Caco-2 (cell line): Measurements from ENCODE around the gene TELO2. TPM values are rescaled to one million over a fixed set of nuclear protein-coding genes. Genes with fewer than 3 reads are reported as not detected.

ENCODE experiments used
- BruUV-seq: library from RNA; stranded (reverse); fragments of 400-500 nt; replicated peaks from 2 replicates; lab custom pipeline; 2021; lab: Mats Ljungman, UMichigan
- CTCF ChIA-PET: fragments of 300-600 bp; sonication (Branson Sonifier 250); formaldehyde crosslinking; loops from one replicate; lab custom pipeline; 2022; ENCODE audit warnings: antibody characterized with exemption; lab: Charles Lee
- POLR2A ChIA-PET: fragments of 300-600 bp; sonication (Branson Sonifier 250); formaldehyde crosslinking; loops from one replicate; lab custom pipeline; 2022; ENCODE audit warnings: antibody characterized with exemption; lab: Charles Lee
- DNase-seq, 2 experiments: peaks; one replicate each; pipeline versions ENCODE4 v3.0.0 to v3.0.0-alpha.2; 2020 to 2022
- H3K27me3 ChIP-seq: replicated peaks from 2 replicates; pipeline ENCODE4 v1.6.0; 2011; ENCODE audit warnings: low read length; ENCODE audit not compliant: control insufficient read depth, insufficient read depth
- H3K36me3 ChIP-seq: 2 replicates; pipeline ENCODE4 v1.5.1; 2011; ENCODE audit warnings: low read length; ENCODE audit not compliant: control insufficient read depth, insufficient read depth
- H3K4me1 ChIP-seq: fragments of 250-450 bp; sonication (Bioruptor Pico); 2 replicates; pipeline ENCODE4 v1.5.1; 2020; ENCODE audit warnings: mild to moderate bottlenecking
- H3K4me3 ChIP-seq: 2 replicates; pipeline ENCODE4 v1.5.1; 2011; ENCODE audit warnings: low read depth, mild to moderate bottlenecking, control low read depth, low read length
- H3K9me3 ChIP-seq: fragments of 250-450 bp; sonication (Bioruptor Pico); 2 replicates; pipeline ENCODE4 v1.5.1; 2020; ENCODE audit warnings: mild to moderate bottlenecking, moderate library complexity
- H3K27ac Mint-ChIP-seq: one replicate; pipeline ENCODE4 v1.8.0; 2022; ENCODE audit warnings: mixed read lengths; ENCODE audit not compliant: unreplicated experiment
- H3K27me3 Mint-ChIP-seq: one replicate; pipeline ENCODE4 v1.8.0; 2022; ENCODE audit warnings: mixed read lengths; ENCODE audit not compliant: insufficient read depth, unreplicated experiment
- H3K36me3 Mint-ChIP-seq: one replicate; pipeline ENCODE4 v1.8.0; 2022; ENCODE audit warnings: mild to moderate bottlenecking, mixed read lengths; ENCODE audit not compliant: insufficient read depth, unreplicated experiment
- H3K4me1 Mint-ChIP-seq: one replicate; pipeline ENCODE4 v1.8.0; 2022; ENCODE audit warnings: low read depth, mixed read lengths; ENCODE audit not compliant: unreplicated experiment
- H3K4me3 Mint-ChIP-seq: one replicate; pipeline ENCODE4 v1.8.0; 2022; ENCODE audit warnings: mild to moderate bottlenecking, moderate library complexity, mixed read lengths; ENCODE audit not compliant: unreplicated experiment
- H3K9me3 Mint-ChIP-seq: one replicate; pipeline ENCODE4 v1.8.0; 2022; ENCODE audit warnings: mixed read lengths; ENCODE audit not compliant: unreplicated experiment
- intact Hi-C: fragments of 100-400 bp; cut with micrococcal nuclease; formaldehyde crosslinking; loops from one replicate; pipeline ENCODE4 v1.10.0; 2022; ENCODE audit not compliant: unreplicated experiment
- total RNA-seq: library from RNA; stranded (reverse); gene quantifications from 2 replicates; pipeline ENCODE4 v1.2.3, GENCODE V29; 2022
- TF ChIP-seq, protein P1 (sequence below), 2 experiments: fragments of 200-600 bp in 1 of 2; IDR thresholded peaks; 1 replicate in 1 of 2; 2 replicates in 1 of 2; pipeline versions ENCODE4 v1.5.1 to v1.8.0; 2011 to 2022; ENCODE audit warnings: antibody characterized with exemption in 1 of 2, control low read depth in 1 of 2, inconsistent platforms in 1 of 2, low read depth in 1 of 2, low read length in 1 of 2, mild to moderate bottlenecking in 1 of 2, moderate library complexity in 1 of 2; ENCODE audit not compliant: insufficient read depth in 1 of 2, severe bottlenecking in 1 of 2, unreplicated experiment in 1 of 2

Gene TELO2
- total RNA-seq, 1 experiment from 2014 or later, result 55.7 TPM

DNA sequence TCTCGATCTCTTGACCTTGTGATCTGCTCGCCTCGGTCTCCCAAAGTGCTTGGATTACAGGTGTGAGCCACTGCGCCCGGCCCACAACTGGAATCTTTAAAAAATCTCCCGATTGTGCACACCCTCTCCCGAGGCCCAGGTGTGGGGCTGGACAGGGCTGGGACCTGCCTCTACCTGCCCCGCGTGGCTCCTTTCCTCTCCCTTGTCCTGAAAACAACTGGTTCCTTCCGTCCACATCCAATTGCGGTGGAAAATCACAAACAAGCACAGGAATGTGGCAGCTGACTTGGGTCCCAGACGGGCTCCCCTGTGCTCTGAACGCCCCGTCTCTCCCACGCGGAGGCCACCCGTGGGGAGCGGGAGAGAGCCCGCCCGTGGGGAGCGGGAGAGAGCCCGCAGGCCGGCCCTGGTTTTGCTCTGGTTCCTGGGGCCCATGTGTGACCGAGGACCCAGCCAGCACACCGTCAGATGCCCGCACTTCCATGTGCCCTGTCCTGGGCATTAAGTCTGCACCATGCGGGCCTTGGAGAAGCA, 37.3 kb downstream of the TELO2 start:
- H3K27me3 Mint-ChIP-seq, result no peaks in the 10 kb centered on the region
- TF ChIP-seq, protein P1, sequence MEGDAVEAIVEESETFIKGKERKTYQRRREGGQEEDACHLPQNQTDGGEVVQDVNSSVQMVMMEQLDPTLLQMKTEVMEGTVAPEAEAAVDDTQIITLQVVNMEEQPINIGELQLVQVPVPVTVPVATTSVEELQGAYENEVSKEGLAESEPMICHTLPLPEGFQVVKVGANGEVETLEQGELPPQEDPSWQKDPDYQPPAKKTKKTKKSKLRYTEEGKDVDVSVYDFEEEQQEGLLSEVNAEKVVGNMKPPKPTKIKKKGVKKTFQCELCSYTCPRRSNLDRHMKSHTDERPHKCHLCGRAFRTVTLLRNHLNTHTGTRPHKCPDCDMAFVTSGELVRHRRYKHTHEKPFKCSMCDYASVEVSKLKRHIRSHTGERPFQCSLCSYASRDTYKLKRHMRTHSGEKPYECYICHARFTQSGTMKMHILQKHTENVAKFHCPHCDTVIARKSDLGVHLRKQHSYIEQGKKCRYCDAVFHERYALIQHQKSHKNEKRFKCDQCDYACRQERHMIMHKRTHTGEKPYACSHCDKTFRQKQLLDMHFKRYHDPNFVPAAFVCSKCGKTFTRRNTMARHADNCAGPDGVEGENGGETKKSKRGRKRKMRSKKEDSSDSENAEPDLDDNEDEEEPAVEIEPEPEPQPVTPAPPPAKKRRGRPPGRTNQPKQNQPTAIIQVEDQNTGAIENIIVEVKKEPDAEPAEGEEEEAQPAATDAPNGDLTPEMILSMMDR (IDR thresholded peaks at IDR 0.05; ENCODE audit: insufficient read depth in 1 of 2, low read depth in 1 of 2, low read length in 1 of 2, severe bottlenecking in 1 of 2, unreplicated experiment in 1 of 2), result no peak
- ChIA-PET POLR2A (no interaction called here), CTCF (no interaction called here)
- Histone ChIP-seq H3K4me1 (no peaks in the 10 kb centered on the region), H3K36me3 (no peaks in the 10 kb centered on the region), H3K4me3 (no peak overlapping the region), H3K9me3 (no peaks in the 10 kb centered on the region), H3K27me3 (no peaks in the 10 kb centered on the region)
- BruUV-seq, result no TSS peak
- no peaks in the 10 kb centered on the region for H3K9me3 Mint-ChIP-seq
- H3K4me3 Mint-ChIP-seq, result no peak overlapping the region
- intact Hi-C loops, result no loop called here
- no peak for DNase-seq
- H3K27ac Mint-ChIP-seq, result no peak overlapping the region
- no peaks in the 10 kb centered on the region for H3K4me1 Mint-ChIP-seq
- H3K36me3 Mint-ChIP-seq, result no peaks in the 10 kb centered on the region

DNA sequence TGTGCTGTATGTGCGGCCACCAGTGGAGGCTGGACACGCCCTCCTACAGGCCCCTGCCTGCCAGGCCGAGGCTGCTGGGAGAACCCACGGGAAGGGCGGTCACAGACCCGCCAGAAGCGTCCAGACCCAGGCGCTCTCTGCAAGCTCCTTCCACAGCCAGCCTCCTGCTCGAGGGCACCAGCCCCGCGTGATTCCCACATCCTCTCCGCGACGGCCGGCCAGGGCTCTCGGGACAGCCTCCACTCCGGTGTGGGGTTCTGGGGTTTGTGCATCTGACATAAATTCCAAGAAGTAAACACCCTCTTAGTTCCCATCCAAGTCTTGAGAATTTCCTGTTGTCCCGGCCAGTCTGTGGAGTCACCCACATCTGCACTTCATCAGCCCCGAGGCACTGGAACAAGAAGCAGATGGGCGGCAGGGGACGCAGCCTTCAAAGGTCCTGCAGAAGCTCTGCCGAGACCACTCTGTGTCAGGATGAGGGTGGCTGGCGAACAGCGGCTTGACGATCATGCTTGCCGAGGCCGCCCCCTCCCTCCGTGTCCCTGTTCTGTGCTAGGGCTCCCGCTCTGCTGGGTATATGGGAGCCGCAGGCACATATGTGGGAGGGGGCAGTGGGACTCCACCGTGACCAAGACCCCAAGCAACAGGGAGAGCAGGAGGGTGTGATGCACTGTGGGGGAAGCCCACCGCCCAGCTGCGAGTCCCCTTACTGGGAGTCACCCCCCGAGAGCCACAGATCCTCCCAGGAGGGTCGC, 37.9 kb downstream of the TELO2 start:
- no TSS peak for BruUV-seq
- CTCF ChIA-PET, result no interaction called here

DNA sequence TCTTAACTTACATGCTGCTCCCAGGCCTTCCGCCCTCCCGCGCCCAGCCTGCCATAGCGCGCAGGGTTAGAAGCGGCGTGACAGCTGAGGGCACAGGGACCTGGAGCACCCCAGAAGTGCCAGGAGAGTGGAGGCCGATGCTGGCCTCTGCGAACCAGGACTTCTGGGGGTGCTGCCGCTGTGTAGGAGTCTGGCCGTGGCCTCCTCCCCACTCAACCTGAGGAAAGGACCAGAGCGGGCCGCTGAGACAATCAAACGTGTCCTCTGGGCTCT, 38.4 kb downstream of the TELO2 start:
- CTCF ChIA-PET, result no interaction called here

More for the DNA sequence above, 37.9 kb downstream of the TELO2 start:
- H3K4me1 ChIP-seq, result no peaks in the 10 kb centered on the region
- POLR2A ChIA-PET, result no interaction called here
- H3K9me3 ChIP-seq, result no peaks in the 10 kb centered on the region
- no peak overlapping the region for H3K27ac Mint-ChIP-seq
- H3K27me3 ChIP-seq, result no peaks in the 10 kb centered on the region
- H3K36me3 Mint-ChIP-seq, result no peaks in the 10 kb centered on the region
- intact Hi-C loops, result no loop called here
- H3K9me3 Mint-ChIP-seq, result no peaks in the 10 kb centered on the region
- DNase-seq, result no peak
- no peak overlapping the region for H3K4me3 ChIP-seq
- H3K27me3 Mint-ChIP-seq, result no peaks in the 10 kb centered on the region
- H3K36me3 ChIP-seq, result no peaks in the 10 kb centered on the region
- no peaks in the 10 kb centered on the region for H3K4me1 Mint-ChIP-seq
- TF ChIP-seq, protein P1 (IDR thresholded peaks at IDR 0.05; ENCODE audit: insufficient read depth in 1 of 2, low read depth in 1 of 2, low read length in 1 of 2, severe bottlenecking in 1 of 2, unreplicated experiment in 1 of 2), result no peak
- no peak overlapping the region for H3K4me3 Mint-ChIP-seq

More for the DNA sequence above, 38.4 kb downstream of the TELO2 start:
- POLR2A ChIA-PET, result no interaction called here
- Mint-ChIP-seq H3K9me3 (no peaks in the 10 kb centered on the region), H3K27ac (no peak overlapping the region), H3K36me3 (no peaks in the 10 kb centered on the region), H3K4me3 (no peak overlapping the region), H3K27me3 (no peaks in the 10 kb centered on the region), H3K4me1 (no peaks in the 10 kb centered on the region)
- Histone ChIP-seq H3K4me3 (no peak overlapping the region), H3K9me3 (no peaks in the 10 kb centered on the region), H3K27me3 (no peaks in the 10 kb centered on the region), H3K36me3 (no peaks in the 10 kb centered on the region), H3K4me1 (no peaks in the 10 kb centered on the region)
- BruUV-seq, result no TSS peak
- TF ChIP-seq, protein P1 (IDR thresholded peaks at IDR 0.05; ENCODE audit: insufficient read depth in 1 of 2, low read depth in 1 of 2, low read length in 1 of 2, severe bottlenecking in 1 of 2, unreplicated experiment in 1 of 2), result no peak
- intact Hi-C loops, result no loop called here
- DNase-seq, result no peak
